ENCODE measurements around the gene MYO16.

GRCh38 chr13:108789476-108789875 lies 160.1 kb downstream of the MYO16 start:
- TF ChIP-seq, protein P1, sequence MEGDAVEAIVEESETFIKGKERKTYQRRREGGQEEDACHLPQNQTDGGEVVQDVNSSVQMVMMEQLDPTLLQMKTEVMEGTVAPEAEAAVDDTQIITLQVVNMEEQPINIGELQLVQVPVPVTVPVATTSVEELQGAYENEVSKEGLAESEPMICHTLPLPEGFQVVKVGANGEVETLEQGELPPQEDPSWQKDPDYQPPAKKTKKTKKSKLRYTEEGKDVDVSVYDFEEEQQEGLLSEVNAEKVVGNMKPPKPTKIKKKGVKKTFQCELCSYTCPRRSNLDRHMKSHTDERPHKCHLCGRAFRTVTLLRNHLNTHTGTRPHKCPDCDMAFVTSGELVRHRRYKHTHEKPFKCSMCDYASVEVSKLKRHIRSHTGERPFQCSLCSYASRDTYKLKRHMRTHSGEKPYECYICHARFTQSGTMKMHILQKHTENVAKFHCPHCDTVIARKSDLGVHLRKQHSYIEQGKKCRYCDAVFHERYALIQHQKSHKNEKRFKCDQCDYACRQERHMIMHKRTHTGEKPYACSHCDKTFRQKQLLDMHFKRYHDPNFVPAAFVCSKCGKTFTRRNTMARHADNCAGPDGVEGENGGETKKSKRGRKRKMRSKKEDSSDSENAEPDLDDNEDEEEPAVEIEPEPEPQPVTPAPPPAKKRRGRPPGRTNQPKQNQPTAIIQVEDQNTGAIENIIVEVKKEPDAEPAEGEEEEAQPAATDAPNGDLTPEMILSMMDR (conservative IDR thresholded peaks at IDR 0.05; ENCODE audit: low read length), result no peak
- no peak for TF ChIP-seq EZH2phosphoT487 (IDR thresholded peaks at IDR 0.05; ENCODE audit: borderline replicate concordance)
